HT-29 (cell line): ENCODE measurements around the gene PTGES. TPM values are rescaled to one million over a fixed set of nuclear protein-coding genes. Genes with fewer than 3 reads are reported as not detected.
"Not testable (repeated sequence)": the region's sequence is repeated elsewhere in the genome, so short reads cannot be mapped to it uniquely, and the experiment has no call there.

Experiments
- DNase-seq: peaks from one replicate; pipeline ENCODE4 v3.0.0-alpha.2; 2015; ENCODE audit warnings: low spot score
- total RNA-seq: library from RNA; depleted of rRNA; stranded (reverse); fragments of >200 nt; shearing (Covaris generic); gene quantifications from 2 replicates; pipeline ENCODE4 v1.2.3, GENCODE V29; 2014

Gene PTGES
- total RNA-seq, 1 experiment from 2014 or later = 0.41 TPM

DNA sequence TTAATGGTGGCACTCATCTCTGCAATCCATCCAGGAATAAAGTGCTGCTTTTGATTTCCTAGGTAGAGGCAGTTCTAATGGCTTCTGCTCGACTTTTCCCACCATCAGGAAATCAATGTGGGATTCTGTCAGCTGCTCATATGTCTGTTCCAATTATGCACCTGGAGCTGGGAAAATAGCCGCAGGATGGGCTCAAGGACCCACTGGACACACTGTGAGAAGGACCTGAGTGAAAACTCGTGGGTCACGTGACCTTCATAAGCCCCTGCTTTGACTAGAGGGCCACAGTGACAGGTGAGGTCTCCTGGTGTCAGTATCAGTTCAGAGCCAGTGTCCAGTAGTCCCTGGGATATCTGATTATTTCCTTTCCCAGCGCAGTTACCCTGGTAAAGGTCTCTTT, 17.9 kb upstream of the PTGES start:
- no peak for DNase-seq

DNA sequence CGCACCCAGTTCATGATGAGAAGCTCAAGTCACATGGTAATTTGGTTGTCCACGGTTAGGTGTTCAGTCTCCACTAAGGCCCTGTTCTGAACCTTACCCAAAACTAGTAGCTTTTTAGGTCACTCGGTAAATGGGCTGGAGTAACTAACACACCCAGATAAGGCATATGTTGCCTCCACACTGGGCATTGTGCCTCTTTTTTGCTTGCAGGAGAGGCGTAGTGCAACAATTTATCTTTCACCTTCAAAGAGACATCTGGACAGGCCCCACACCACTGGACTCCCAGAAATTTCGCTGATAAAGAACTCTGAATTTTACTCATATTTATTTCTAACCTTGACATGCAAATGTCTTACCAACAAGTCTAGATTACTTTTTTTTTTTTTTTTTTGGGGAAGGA, 16.8 kb upstream of the PTGES start:
- DNase-seq = no peak

DNA sequence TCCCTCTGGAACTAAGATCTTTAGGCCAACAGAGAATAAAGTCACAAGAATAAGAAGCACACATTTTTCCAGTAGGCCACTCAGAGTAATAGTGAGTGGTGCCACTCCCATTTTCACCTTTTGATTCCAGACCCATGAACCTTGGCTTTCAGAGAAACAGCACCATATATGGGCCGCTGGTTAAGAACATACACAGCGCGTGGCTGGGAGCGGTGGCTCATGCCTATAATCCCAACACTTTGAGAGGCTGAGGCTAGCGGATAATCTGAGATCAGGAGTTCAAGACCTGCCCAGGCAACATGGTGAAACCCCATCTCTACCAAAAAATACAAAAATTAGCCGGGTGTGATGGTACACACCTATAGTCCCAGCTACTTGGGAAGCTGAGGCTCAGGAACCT, 15.6 kb upstream of the PTGES start:
- no peak for DNase-seq

DNA sequence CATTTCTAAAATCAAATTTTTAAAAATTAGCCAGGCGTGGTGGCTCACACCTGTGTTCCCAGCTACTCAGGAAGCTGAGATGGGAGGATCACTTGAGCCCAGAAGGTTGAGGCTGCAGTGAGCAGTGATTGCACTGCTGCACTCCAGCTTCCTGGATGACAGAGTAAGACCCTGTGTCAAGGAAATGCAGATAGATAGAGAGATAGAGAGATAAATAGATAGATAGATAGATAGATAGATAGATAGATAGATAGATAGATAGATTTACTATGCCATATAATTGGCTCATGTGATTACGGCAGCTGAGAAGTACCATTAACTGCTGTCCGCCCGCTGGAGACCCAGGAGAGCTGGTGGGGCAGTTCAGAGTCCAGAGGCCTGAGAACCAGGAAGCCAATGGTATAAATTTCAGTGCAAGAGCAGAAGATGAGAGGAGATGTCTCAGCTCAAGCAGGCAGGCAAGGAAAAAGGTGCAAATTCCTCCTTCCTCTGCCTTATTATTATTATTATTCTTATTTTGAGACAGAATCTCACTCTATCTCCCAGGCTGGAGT, 13.0 kb upstream of the PTGES start:
- DNase-seq = no peak

DNA sequence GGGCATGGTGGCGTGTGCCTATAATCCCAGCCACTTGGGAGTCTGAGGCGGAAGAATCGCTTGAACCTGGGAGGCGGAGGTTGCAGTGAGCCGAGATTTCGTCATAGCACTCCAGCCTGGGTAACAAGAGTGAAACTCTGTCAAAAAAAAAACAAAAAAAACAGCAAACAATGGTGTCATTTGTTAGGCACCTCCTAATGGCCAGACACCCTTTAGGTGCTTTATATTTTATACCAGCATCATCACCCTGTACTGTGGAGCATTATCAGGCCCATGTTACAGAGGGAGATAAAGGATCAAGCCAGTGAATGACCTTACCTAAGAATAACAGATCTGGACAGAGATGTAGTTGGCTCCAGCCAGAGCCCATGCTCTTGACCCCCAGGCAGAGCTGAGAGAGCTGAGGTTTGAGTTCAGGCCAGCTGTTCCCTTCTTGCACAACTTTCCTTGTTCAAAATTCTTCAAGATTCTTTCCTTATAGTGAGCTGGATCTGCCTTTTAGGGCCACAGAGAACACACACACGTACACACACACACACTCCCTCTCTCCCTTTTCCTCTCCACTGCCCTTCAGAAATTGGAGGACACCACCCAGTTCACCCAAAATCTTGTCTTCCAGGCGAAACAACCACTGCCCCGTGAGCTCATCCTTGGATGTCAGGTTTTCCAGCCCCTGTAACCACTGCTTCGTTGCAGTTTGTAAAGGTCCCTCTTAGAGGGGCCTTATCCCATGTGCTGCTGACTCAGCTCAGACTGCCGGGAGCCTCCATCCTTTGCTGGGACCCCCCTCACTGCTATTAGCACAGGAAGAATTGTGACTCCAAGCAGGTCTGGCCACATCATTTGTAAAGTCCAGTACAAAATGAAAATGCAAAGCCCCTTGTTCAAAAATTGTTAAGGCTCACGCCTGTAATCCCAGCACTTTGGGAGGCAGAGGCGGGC, 10.4 kb upstream of the PTGES start:
- DNase-seq = no peak

DNA sequence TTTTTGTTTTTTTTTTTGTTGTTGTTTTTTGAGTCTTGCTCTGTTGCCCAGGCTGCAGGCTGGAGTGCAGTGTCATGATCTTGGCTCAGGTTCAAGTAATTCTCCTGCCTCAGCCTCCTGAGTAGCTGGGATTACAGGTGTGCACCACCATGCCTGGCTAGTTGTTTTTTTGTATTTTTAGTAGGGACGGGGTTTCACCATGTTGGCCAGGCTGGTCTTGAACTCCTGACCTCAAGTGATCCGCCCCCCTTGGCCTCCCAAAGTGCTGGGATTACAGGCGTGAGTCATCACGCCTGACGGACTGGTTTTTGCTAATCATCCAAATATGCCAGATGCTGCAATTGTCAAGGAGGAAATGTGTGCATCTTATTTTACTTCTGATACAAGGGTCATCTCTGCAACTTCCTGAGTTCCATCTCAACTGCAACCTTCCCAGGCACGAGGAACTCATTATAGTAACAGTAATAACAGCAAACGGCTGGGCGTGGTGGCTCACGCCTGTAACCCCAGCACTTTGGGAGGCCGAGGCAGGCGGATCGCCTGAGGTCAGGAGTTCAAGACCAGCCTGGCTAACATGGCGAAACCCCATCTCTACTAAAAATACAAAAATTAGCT, 9.6 kb upstream of the PTGES start:
- peak; percentile 38 for DNase-seq

DNA sequence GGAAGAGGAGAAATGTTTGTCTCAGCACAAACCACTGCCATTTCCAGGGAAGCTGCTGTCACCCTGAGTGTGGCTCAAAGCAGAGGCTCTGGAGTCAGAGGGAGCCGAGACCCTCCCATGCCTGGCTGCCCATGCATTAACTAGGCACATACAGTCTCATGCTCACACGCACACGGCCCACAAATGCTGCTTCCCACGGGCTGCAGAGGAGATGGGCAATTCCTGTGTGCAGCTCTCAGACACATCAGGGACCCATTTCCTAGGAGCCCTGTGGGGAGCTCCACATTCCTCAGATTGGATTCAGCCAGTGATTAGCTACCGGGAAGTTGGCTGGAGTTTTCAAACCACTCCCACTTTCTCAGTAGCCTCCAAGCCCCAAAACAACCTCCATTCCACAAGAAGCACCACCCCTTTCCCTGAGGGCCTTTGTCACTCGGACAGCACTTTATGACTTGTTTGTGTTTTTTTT, 9.1 kb upstream of the PTGES start:
- peak; percentile 18 for DNase-seq

DNA sequence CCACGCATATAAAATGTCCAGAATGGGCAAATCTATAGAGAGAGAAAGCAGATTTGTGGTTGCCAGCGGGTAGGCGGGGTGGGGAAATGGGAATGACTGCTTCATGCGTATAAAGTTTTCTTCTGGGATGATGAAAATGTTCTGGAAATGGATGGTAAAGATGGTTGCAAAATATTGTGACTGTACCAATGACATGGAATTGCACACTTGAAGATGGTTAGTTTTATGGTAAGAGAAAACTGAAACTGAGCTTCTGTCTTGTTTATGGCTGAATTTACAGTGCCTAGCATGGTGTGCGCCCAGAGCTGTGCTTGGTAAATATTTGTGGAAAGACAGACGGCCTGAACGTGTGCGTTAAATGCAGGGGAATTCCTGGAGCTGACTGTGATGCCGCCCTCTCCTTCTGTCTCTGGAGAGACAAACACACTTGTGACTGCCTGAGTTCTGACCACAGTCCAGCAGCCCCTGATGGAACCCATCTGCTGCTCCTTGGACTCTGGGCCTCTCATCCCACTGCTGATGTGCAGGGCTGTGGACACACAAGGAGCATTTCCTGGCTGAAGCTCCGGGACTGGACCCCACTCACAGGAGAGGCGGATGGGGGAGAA, 8.6 kb upstream of the PTGES start:
- DNase-seq = no peak

DNA sequence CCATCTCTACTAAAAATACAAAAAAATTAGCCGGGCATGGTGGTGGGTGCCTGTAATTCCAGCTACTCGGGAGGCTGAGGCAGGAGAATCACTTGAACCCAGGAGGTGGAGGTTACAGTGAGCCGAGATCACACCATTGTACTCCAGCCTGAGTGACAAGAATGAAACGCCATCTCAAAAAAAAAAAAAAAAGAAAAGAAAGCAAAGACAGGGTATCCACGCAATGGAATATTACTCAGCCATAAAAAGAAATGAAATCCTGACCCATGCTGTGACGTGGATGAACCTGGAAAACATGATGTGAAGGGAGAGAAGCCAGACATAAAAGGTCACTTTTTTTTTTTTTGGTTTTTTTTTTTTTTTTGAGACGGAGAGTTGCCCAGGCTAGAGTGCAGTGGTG, 7.9 kb upstream of the PTGES start:
- not testable (repeated sequence) for DNase-seq

DNA sequence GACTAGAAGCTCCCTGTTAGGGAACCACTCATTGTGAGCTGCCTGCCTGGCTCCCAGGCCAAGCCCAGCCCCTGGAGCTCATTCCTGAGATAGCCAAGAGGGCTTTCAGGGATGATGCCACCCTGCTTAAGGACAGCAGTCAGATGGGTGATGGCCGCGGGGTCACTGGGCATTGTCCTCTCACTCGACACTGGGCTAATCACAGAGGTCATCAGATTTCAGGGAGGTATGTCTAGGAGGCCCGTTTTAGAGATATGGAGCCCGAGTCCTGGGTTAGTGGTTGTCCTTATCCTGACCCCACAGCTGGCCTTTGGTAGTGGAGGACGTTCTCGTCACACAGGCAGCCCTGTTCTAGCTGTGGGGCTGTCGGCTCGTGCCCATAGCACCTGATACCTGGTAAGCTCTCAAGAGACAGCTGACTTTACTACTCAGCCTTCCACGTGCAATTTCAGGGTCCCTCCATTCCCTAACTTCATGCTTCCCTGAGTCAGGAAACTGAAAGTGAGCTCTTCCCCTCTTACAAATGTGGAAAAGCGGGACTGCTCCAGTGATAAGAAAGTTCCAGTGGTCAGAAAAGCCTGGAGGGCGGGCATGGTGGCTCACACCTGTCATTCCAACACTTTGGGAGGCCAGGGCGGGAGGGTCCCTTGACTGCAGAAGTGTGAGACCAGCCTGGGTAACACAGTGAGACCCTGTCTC, 7.1 kb upstream of the PTGES start:
- no peak for DNase-seq

DNA sequence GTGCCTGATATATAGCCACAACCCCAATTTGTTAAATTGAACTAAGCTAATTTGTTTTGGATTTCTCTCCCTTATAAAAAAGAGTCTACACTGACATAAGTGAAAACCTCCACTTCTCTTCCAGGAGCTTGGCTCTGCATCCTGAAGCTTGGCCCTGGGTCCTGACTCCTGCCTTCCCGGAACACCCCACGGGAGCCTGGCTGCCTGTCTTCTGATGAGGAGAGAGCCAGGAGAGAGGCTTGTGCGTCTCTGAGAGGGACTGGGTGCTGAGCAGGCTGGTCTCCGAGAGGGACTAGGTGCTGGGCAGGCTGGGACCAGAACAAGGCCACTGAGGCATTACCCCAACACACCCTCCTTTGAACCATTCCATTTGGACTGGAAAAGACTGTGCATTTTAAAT, 6.5 kb upstream of the PTGES start:
- no peak for DNase-seq

DNA sequence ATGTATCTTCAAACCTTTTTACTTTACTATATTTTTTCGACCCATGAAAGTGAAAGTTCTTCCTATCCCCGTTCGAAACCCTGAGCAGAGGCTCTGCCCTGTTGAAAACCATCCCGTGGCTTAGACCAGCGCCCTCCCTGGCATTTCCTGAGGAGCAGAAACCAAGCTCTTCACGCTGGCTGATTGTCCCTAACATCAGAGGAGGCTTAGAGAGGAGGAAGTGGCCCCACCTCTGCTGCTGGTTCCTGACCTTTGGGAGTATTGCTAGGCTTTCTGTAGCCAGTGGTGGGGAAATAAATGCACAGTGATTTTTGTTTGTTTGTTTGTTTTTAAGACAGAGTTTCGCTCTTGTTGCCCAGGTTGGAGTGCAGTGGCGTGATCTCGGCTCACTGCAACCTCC, 4.2 kb upstream of the PTGES start:
- DNase-seq = no peak

DNA sequence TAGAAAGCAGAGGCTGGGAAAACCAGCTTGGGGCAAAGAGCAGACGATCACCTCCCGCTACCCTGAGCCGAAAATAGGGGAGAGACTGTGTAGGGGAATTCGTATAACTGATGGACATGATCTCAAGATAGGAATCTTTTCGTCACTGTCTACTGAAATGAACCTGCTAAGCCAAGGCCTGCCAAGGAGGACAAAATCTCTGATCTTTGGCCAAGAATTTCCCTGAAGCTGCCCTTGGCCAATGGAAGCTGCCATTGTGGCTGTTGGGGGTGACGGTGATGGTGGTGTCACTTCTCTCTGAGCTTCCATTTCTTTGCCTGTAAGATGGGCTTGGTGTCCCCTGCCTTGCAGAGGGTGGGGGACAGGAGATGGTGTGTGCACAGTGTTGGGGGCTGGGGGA, 3.3 kb upstream of the PTGES start:
- no peak for DNase-seq

DNA sequence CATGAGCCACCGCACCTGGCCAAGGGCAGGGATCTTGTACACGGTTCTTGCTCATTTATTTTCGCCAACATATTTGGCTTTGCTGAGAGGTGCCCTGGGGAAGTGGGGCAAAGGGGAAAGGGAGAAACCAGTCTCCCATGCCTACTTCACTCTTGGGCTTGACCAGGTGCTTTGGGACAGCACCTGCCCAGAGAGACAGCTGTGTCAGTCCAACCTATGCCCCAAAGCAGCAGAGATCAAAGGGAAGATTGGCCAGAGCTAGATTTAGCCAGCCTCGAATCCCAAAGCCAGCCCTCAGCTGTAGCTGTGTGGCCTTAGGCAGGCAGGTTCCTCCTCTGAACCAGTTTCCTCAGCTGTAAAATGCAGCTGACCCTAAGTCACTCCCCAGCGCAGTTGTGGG, 2.3 kb upstream of the PTGES start:
- DNase-seq = no peak

DNA sequence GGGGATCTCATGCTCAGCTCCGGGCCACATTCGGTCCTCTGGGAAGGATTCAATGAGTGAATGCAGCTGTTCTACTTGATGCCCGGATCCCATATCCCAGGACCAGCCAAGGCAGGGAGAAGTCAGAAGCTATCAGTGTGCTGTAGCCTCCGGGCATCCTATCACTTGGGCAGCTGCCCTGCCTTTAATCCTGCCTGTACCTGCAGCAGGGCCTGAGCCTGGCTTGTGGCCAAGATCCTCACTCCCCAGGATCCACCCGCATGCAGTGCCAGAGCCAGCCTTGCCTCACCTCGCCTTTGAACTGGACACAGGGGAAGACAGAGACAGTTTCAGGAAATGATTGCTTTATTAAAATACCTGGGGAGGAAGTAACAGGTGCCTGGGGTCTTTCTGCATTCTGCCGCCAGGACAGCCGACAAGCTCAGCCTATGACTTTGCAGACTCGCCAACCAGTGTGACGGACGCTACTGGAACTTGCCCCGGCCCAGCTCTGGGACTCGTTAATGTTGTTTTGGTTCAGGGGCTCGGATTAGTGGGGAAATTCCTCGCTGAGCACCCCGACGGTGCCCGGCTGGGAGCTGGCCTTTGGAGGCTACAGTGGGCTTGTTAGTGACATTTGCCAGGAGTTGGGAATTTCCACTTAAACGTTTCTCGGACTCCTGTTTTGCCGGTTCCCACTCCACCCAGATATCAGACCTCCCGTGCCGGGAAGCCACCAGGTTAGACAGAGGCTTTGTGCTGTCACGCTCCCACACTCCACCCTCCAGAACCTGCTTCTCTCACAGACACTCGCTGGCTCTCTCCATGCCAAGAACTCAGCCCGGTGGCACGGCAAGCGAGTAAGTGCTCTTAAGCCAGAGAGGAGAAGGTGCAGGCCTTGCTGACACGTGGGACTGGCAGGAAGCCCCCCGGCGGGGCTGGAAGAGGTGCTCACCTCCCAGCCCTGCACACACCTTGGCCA, 721 bp downstream of the PTGES start:
- peak; percentile 69 for DNase-seq

DNA sequence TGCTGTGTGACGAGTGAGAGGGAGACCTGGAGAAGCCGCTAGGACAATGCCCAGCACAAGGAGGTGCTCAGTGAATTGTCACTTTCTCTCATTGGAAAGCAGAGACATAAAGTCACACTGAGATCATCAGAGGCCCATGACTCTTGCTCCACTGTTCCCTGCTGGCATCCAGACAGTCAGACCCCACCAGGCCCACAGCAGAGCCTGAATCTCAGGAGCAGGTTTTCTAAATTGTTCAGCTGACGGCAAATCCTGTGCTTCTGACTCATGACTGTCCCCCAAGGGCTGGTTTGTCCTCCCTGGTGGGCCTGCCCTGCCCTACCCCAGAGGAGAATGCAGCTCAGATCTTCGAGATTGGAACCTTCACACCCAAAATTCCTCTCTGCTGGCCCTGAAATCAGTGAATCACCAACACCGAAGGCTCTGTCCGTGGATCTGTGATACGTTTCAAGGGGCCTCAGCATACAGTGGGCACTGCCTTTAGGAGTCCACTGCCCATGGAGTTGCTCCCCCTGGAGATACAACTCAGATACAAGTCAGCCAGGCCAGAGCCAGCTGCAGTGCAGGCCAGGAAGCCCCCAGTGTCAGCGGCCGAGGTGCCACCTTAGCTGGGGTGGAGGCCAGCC, 2.7 kb downstream of the PTGES start:
- no peak for DNase-seq

DNA sequence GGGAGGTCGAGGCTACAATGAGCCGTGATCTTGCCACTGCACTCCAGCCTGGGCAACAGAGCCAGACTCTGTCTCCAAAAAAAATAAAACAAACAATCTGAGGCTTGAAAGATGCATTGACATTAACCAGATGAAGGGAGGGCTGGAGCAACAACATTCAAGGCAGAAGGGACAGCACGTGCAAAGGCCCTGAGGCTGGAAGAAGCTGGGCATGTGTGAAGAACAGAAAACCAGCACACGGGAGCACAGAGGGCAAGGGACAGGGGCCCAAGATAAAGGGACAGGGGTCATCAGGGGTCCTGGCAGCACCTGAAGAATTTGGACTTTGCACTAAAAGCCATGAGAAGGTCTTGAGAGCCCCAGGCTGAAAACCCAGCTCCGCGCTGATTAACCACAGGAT, 3.3 kb downstream of the PTGES start:
- no peak for DNase-seq

DNA sequence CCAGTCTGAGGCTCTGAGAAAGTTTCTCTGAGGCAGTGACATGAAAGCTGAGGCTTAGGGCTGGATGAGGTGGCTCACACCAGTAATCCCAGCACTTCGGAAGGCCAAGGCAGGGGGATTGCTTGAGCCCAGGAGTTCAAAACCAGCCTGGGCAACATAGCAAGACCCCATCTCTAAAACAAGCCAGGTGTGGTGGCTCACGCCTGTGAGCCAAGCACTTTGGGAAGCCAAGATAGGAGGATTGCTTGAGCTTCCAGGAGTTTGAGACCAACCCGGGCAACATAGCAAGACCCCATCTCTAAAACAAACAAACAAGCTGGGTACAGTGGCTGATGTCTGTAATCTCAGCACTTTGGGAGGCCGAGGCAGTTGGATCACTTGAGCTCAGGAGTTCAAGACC, 3.8 kb downstream of the PTGES start:
- DNase-seq = not testable (repeated sequence)

DNA sequence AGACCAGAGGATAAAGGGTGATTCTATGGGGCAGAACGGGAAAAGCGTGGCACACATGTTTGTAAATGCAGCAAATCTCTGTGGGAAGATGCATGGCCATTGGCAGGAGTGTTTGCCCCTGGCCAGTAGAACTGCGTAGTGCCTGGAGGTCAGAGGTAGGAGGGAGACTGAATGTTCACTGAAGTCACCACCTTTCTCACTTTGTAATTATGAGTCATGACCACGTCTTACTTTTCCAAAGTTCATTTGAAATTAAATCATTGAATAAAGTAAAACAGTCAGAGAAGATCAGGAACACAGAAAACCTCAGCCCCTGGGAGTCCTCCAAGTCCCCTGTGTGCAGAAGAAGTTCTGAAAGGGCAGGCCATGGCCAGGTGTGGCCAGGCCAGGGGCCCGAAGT, 4.6 kb downstream of the PTGES start:
- no peak for DNase-seq
